HG03457 (cell line): ENCODE results near the gene ANKRD22.

Experiments used
- ATAC-seq: cut with Tn5 transposase; IDR thresholded peaks from one replicate; pipeline ENCODE4 v1.9.1; 2021; ENCODE audit warnings: moderate number of reproducible peaks; ENCODE audit not compliant: unreplicated experiment

The ANKRD22 gene

GRCh38 chr10:88802523-88803285, 48.9 kb downstream of the ANKRD22 start, which contains the start of gene LIPM:
LIPM (plus strand) TSS chr10:88802730; CDS start chr10:88802897, 167 bp downstream.
- ATAC-seq: no peak

GRCh38 chr10:88800152-88801125, 51.2 kb downstream of the ANKRD22 start:
- no peak for ATAC-seq

- no peak for ATAC-seq
Observed at GRCh38 chr10:88794731-88795130, 56.9 kb downstream of the ANKRD22 start.

- ATAC-seq: no peak
Observed at GRCh38 chr10:88793712-88794299, 57.8 kb downstream of the ANKRD22 start.

- no peak for ATAC-seq
Observed at GRCh38 chr10:88792661-88793060, 59.0 kb downstream of the ANKRD22 start.

GRCh38 chr10:88791924-88792323, 59.7 kb downstream of the ANKRD22 start:
- ATAC-seq: no peak

GRCh38 chr10:88788924-88789323, 62.7 kb downstream of the ANKRD22 start:
- no peak for ATAC-seq

- no peak for ATAC-seq
Observed at GRCh38 chr10:88787463-88787862, 64.2 kb downstream of the ANKRD22 start.

GRCh38 chr10:88786032-88786770, 65.4 kb downstream of the ANKRD22 start:
- ATAC-seq: no peak

GRCh38 chr10:88783724-88784123, 67.9 kb downstream of the ANKRD22 start:
- no peak for ATAC-seq

- no peak for ATAC-seq
Observed at GRCh38 chr10:88782222-88782621, 69.4 kb downstream of the ANKRD22 start.

GRCh38 chr10:88781206-88781605, 70.4 kb downstream of the ANKRD22 start:
- ATAC-seq: no peak
